Measurements from ENCODE around the gene GPATCH4.
"Not testable (repeated sequence)": the region's sequence is repeated elsewhere in the genome, so short reads cannot be mapped to it uniquely, and the experiment has no call there.

GPATCH4 gene

GRCh38 chr1:156601122-156601830, at the start of gene GPATCH4:
TSS of gene GPATCH4 (minus strand) at chr1:156601479.
- DNase-seq, result peak; percentile 81

GRCh38 chr1:156648951-156649350, 47.7 kb upstream of the GPATCH4 start:
- no peak for DNase-seq

GRCh38 chr1:156648496-156648895, 47.2 kb upstream of the GPATCH4 start:
- DNase-seq, result no peak

DNA sequence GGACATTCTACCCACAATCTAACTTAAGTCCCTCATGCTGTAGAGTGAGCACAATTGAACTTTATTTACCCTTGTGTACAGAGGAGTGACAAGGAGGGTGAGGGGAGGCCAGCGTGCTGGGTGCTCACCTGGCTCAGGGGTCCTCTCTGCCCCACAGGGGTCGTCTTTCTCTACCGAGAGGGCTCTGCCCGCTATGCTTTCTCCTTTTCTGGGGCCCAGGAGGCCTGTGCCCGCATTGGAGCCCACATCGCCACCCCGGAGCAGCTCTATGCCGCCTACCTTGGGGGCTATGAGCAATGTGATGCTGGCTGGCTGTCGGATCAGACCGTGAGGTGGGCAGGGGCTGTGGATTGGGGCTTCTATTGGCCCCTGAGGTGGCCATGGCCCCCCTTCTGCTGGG, 46.1 kb upstream of the GPATCH4 start:
- no peak for DNase-seq

GRCh38 chr1:156646738-156647211, 45.5 kb upstream of the GPATCH4 start:
- DNase-seq, result no peak

GRCh38 chr1:156645666-156646065, 44.4 kb upstream of the GPATCH4 start:
- DNase-seq, result no peak

DNA sequence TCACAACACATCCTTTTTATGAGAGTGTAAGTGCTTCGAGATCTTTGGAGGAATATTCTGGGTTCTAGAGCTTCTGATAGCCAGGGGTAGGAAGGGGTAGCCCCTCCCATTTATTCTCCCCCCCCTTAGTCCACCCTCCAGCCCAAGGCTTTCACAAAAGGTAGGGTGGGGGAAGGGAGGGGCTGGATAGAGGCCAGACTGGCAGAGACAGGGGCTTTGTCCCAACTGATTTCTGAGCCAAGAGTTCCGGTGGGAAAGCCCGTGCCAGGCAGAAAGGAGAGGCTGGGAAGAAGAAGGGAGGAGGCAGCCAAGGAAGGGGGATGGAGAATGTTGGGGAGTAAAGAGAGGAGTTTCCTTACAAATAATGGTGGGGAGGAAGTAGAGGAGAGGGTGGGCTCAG, 43.8 kb upstream of the GPATCH4 start:
- DNase-seq, result no peak

GRCh38 chr1:156644640-156645039, 43.4 kb upstream of the GPATCH4 start:
- DNase-seq, result no peak

- no peak for DNase-seq
Observed at GRCh38 chr1:156644146-156644545, 42.9 kb upstream of the GPATCH4 start.

DNA sequence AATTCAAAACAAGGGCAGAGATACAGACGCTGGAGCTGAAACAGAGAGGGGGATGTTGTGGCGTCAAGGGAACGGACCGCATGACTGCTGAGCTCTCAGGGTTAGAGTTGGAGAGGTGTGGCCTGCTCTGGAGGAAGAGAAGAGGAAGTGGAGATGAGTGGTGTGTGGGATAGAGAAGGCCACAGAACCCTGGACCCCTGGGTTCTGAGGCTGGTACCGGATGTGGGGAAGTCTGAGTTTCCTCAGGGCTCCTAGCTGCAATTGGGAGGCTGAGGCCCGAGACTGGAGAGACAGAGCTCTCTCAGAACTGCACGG, 42.5 kb upstream of the GPATCH4 start:
- peak; percentile 14 for DNase-seq

DNA sequence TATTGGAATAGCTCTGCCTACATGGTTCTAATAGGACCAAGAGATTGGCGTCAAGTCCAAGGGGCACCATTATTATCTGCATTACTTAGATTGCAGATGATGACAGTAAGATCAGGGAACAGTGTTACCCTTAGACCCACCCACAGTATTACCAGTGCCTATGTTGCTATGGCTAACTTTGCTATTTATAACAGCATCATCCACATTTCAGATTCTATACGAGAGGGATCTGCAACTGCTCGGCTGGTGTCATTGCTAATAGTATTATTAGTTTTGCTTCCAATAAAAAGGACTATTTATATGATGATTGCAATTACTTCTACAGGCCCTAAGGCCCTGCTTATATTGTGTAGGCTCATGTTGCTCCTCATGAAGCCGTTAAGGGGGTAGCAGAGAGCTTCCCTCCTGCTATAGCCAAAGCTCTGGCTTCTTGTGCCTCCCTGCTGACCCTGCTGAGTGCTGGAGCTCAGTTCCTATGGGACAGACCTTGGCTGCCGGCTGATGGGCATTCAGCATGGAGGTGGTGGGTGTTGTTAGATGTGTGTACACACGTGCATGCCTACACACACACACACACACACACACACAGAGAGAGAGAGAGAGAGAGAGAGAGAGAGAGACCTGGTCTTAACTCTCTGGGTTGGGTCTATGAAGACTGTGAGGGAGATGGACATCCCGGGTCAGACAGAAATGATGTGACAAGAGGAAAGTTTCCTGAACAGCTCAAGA, 41.9 kb upstream of the GPATCH4 start:
- DNase-seq, result no peak

DNA sequence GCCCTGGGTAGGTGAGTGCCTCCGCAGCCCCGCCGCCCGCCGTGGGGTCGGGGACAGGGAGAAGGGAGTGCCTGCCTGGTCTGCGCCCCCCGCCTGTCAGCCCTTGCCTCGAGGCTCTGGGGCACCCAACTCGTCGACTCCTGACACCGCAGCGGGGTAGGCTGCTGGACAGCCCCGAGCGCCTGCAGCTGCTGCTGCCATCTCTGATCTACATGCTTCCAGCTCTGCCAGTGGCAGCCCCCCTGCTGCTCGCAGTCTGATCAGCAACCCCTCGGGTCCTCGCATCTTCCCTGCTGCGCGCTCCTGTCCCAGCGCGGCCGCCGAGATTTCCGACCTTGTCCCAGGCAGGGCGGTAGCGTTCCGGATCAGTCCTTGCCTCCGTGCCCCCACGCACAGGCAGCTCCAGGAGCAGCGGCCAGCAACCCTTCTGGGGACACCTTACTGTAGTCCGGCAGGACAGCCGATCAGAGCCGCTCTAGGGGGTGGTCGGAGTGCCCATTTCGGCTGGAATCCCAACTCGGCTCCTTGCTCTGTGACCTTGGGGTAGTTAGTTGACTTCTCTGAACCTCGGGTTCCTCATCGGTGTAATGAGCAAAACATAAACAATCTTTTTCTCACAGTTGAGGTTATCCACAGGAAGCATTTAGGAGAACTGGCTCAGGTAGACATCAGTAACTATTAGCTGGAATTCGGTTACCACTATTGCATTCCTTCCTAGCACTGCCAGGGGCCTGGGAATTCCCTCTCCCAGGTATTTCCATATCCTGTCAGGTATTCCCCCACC, 41.2 kb upstream of the GPATCH4 start:
- DNase-seq, result no peak

- DNase-seq, result peak; percentile 21
Observed at GRCh38 chr1:156641761-156642264, 40.5 kb upstream of the GPATCH4 start, which contains the start of gene BCAN. TSS of gene BCAN (plus strand) at chr1:156642117. CDS start at chr1:156646055, 3,938 bp downstream.

DNA sequence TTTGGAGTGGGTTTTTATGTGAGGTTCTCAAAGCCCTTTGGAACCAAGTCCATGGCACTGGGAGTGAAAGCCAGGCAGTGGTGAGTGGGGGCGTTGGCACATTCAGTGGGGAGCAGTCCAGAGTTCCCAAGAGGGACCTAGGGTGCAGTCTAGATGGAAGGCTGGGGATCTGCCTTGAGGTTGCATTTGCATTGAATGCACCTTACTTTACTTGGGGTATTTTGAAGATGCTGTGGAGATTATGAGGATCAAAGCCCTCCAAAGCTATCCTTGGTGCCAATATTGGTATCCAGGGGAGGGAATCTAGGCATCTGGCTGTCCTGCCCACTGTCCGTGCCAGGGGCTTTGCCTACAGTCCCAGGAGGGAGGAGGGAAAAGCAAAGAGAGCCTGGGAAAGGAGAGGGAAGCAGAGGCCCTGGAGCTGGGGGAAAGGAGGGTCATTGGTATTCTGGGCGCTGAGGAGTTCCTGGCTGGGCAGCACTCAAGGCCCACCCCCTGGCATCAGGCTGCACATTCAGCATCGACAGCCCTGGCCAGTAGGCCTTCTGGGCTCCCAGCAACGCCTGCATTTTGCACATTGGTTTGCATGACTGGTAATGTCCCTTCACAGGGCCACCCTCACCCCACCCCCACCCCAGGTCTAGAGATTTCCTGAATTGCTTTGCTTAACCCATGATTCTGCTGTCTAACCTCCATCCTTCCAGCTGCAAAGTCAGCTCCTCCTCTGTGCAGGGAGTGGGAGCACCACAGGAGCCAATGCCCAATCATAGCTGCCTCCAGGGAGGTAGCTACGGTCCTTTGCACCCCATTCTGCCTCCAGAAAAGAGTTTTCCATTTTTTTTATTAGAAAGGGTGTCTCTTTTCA, 39.8 kb upstream of the GPATCH4 start:
- DNase-seq, result no peak

GRCh38 chr1:156639601-156640101, 38.4 kb upstream of the GPATCH4 start:
- DNase-seq, result no peak

DNA sequence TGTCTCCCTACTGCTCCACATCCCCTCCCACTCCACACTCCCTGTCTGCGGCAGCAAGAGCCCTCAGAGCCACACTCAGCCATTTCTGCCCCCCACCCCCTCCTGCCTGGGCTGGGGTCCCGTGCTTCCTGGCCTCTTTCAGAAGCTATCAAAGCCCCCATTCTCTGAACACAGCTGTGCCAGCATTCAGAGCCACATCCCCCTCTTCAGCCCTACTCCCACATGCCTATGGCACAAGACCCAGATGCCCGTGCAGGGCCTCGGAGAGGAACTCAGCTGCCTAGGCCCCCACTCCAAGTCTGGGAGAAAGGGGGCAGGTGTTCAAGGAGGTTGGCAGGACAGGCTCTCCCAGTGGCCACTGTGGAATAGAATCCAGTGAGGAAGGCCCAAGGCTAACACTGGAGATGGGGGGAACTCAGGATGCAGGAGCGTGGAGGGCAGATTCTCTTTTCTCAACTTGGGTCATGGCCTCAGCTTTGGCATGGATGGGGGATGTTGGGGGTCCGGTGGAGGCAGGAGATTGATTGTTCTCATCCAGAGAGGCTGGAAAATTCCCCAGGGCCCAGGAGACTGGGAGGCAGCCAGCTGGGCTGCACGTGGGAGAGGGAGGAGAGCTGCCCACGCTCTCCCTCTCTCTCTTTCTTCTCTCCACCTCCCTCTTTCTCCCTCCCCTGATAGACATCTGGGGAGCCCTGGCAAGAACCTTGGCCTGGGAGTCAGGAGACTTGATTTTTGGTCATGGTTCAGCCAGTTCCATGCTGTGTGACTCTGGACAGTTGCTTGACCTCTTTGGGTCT, 37.1 kb upstream of the GPATCH4 start:
- DNase-seq, result no peak

DNA sequence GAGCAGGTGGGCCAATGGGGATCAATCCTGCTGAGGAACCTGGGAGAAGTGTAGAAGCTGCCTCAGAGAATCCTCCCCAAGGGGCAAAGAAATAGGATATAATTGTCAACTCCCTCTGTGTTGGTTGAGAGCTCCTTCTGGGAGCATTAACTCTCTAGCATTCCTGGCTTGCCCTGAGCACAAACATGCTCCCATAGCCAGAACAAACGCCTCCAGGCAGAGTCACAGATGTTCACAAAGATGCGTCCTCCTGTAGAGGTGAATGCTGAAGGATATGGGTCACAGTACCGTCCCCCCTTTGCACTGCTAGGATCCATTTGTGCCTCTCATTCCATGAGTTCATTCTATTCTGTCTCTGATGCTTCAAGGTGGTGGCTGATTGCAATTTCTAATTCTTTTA, 31.1 kb upstream of the GPATCH4 start:
- no peak for DNase-seq

GRCh38 chr1:156631152-156631551, 29.9 kb upstream of the GPATCH4 start:
- DNase-seq, result not testable (repeated sequence)

DNA sequence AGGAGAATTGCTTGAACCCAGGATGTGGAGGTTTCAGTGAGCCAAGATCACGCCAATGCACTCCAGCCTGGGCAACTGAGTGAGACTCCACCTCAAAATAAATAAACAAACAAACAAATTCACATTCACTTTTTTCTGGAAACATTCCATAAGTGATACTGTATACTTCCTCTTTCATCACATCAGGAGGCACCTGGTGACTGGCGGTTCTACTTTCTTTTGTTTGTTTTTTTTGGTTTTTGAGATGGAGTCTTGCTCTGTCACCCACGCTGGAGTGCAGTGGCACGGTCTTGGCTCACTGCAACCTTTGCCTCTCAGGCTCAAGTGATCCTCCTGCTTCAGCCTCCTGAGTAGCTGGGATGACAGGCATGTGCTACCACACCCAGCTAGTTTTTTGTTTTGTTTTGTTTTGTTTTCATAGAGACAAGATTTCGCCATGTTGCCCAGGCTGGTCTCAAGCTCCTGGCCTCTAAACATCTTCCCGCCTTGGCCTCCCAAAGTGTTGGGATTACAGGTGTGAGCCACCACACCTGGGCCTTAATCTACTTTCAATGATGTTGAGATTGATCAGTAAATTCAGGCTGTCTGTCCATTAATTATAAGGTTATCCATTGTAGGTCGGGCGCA, 28.7 kb upstream of the GPATCH4 start:
- no peak for DNase-seq

GRCh38 chr1:156627313-156627880, 26.1 kb upstream of the GPATCH4 start:
- peak; percentile 42 for DNase-seq

DNA sequence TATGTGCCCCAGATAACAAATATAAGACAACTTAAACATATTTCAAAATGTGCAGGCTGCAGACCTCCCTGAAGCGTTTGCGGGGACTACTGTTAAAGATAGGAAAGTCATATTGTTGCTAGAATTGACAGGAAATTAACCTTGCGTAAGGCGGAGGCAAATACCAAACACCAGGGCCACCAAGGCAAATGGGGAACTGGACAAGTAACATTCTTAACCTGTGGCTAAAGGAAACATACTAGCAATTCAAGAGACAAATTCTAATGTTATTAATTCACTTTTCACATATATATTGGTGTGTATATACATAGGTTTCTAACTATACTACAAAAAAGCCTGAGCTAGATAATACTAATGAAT, 24.8 kb upstream of the GPATCH4 start:
- no peak for DNase-seq

Measured in activated naive CD4-positive, alpha-beta T cell treated with Interleukin-2 at 50 U/mL for 16 hours (primary cell).